ENCODE measurements around the gene KRIT1.

The KRIT1 gene

DNA sequence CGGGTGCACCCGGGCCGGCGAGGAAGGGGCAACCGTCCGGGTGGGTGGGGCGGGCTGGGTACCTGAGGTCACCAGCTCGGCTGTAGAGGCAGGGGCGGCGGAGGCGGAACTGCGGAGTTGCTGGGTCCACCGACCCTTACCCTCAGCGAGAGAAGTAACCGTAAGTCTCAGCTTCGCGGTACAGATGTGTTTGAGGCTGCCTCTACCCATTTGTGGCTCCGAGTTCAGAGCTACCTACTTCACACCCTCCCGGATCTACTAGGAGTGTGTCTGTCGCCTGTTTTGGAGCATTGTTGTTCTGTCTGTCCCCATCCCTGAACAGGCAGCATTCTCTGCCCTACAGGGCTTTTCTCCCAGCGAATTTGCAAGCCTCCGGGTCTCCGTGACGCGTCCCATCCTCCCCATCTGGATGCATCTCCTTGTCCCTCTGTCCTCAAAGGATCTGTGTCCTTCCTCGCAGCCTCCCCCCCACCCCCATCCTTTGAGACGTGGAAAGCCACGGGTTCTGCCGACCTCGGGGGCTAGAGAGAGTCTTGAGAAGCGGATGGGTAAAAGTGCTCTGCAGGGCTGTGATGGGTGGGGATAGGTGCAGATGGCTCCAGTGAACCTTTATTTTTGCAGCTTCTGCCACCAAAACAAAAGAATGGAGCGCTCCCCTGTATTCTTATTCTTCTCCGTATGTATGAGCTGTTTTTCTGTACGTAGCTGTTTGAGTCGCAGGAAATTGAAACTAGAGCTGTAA lies 817 bp upstream of the KRIT1 start:
- DNase-seq (ENCODE audit: low read depth, low spot score), result no peak
- no CpG with 5 or more reads among the region's 35 CpGs for WGBS (ENCODE audit: insufficient coverage, insufficient read length)

DNA sequence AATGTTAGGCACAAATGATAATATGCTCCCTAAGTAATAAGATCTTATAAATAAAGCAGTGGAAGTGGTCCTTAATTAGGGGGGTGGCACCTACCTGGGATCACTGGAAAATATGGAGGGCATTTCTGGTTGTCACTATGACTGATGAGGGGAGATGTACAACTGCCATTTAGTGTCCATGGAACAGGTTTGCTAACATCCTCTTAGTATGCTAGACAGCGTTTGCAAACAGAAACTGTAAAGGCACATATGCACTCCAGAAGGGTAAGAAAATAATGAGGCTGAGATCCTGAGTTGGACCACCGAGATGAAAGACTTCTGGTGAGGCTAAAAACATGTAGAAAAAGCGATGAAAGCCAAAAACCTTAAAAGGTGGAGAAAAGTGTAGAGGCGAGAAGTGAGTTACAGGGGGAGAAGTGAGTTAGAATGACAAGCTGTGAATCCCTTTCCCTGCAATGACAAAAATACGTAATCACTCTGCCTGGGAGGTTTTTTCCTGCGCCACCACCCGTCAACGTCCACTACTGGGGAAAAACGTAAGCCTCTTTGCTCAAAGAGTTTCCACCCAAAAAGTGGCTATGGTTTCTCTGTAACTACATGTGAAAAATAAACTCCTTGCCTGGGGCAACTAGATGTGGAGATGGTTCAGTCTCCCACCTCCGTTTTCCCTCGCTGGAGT lies 767 bp downstream of the KRIT1 start:
- peak overlapping the region; percentile 89 for H3K4me3 ChIP-seq (ENCODE audit: low read length)
- no peak overlapping the region for H3K27ac ChIP-seq (ENCODE audit: low read length)
- no peaks in the 10 kb centered on the region for H3K36me3 ChIP-seq (ENCODE audit: control insufficient read depth, insufficient read depth, low read length)
- no peaks in the 10 kb centered on the region for H3K9me3 ChIP-seq (ENCODE audit: control insufficient read depth, insufficient read depth, low read length)
- DNase-seq (ENCODE audit: low read depth, low spot score), result no peak
- no peaks in the 10 kb centered on the region for H3K4me1 ChIP-seq (ENCODE audit: control insufficient read depth, insufficient read depth, low read length)
- no CpG with 5 or more reads among the region's 11 CpGs for WGBS (ENCODE audit: insufficient coverage, insufficient read length)
- H3K27me3 ChIP-seq (ENCODE audit: control insufficient read depth, insufficient read depth, low read length), result no peaks in the 10 kb centered on the region

More for the DNA sequence above, 817 bp upstream of the KRIT1 start:
- peak overlapping the region; percentile 89 for H3K4me3 ChIP-seq (ENCODE audit: low read length)
- H3K4me1 ChIP-seq (ENCODE audit: control insufficient read depth, insufficient read depth, low read length), result no peaks in the 10 kb centered on the region
- H3K27ac ChIP-seq (ENCODE audit: low read length), result no peak overlapping the region
- no peaks in the 10 kb centered on the region for H3K9me3 ChIP-seq (ENCODE audit: control insufficient read depth, insufficient read depth, low read length)
- no peaks in the 10 kb centered on the region for H3K36me3 ChIP-seq (ENCODE audit: control insufficient read depth, insufficient read depth, low read length)
- H3K27me3 ChIP-seq (ENCODE audit: control insufficient read depth, insufficient read depth, low read length), result no peaks in the 10 kb centered on the region

DNA sequence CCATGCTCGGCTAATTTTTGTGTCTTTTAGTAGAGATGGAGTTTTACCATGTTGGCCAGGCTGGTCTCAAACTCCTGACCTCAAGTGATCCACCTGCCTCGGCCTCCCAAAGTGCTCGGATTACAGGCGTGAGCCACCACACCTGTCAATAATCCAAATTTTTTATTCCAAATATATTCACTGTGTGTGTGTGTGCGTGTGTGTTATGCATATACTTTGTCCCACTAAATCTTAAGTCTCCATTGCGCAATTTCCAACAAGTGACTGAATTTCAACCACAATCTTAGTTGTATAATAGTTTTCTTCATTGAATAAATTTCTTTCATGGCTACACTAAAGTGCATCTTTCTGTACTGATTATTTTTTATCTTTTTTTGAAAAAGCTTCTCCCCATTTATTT lies 2.7 kb downstream of the KRIT1 start:
- no peaks in the 10 kb centered on the region for H3K4me1 ChIP-seq (ENCODE audit: control insufficient read depth, insufficient read depth, low read length)
- H3K4me3 ChIP-seq (ENCODE audit: low read length), result no peak overlapping the region
- no peaks in the 10 kb centered on the region for H3K9me3 ChIP-seq (ENCODE audit: control insufficient read depth, insufficient read depth, low read length)
- no CpG with 5 or more reads among the region's 6 CpGs for WGBS (ENCODE audit: insufficient coverage, insufficient read length)
- no peak for DNase-seq (ENCODE audit: low read depth, low spot score)
- H3K27me3 ChIP-seq (ENCODE audit: control insufficient read depth, insufficient read depth, low read length), result no peaks in the 10 kb centered on the region
- H3K27ac ChIP-seq (ENCODE audit: low read length), result no peak overlapping the region
- H3K36me3 ChIP-seq (ENCODE audit: control insufficient read depth, insufficient read depth, low read length), result no peaks in the 10 kb centered on the region

DNA sequence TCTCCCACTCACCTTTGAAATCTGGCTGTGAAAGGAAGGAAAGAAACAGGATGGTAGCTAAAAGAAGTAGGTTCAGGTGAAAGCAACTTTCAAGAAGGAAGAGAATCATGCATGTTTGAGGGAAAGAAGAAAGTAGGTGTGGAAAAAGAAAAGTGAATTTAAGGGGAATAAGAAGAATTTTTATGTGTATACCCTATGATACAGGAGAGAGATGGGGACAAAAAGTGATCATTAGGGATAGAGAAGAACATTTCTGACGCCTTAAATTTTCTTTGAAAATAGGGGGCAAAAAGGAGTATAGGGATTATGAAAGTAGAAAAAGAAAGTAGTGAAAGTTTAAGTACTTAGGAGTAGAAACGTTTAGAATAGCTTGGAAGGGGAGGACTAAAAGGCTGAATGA lies 15.2 kb downstream of the KRIT1 start:
- H3K27ac ChIP-seq (ENCODE audit: low read length), result no peak overlapping the region
- no peak for DNase-seq (ENCODE audit: low read depth, low spot score)
- no peaks in the 10 kb centered on the region; the same call in 1 of the 2 replicates for H3K36me3 ChIP-seq (ENCODE audit: control insufficient read depth, insufficient read depth, low read length)
- 100% methylated on average over 2 of the region's 2 CpGs for WGBS (ENCODE audit: insufficient coverage, insufficient read length)
- H3K4me3 ChIP-seq (ENCODE audit: low read length), result no peak overlapping the region
- no peaks in the 10 kb centered on the region for H3K9me3 ChIP-seq (ENCODE audit: control insufficient read depth, insufficient read depth, low read length)
- no peaks in the 10 kb centered on the region for H3K27me3 ChIP-seq (ENCODE audit: control insufficient read depth, insufficient read depth, low read length)
- no peaks in the 10 kb centered on the region for H3K4me1 ChIP-seq (ENCODE audit: control insufficient read depth, insufficient read depth, low read length)

DNA sequence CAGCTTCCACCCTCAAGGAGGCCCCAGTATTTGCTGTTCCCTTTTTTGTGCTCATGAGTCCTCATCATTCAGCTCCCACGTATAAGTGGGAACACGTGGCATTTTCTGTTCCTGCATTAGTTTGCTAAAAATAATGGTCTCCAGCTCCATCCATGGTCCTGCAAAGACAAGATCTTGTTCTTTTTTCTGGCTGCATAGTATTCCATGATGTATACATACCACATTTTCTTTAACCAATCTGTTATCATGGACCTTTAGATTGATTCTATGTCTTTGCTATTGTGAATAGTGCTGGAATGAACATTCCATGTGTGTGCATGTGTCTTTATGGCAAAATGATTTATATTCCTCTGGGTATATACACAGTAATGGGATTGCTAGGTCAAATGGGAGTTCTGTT lies 17.0 kb downstream of the KRIT1 start:
- no peaks in the 10 kb centered on the region; the same call in 1 of the 2 replicates for H3K36me3 ChIP-seq (ENCODE audit: control insufficient read depth, insufficient read depth, low read length)
- H3K4me3 ChIP-seq (ENCODE audit: low read length), result no peak overlapping the region
- no CpG with 5 or more reads among the region's 2 CpGs for WGBS (ENCODE audit: insufficient coverage, insufficient read length)
- no peak overlapping the region for H3K27ac ChIP-seq (ENCODE audit: low read length)
- no peaks in the 10 kb centered on the region for H3K27me3 ChIP-seq (ENCODE audit: control insufficient read depth, insufficient read depth, low read length)
- no peaks in the 10 kb centered on the region for H3K9me3 ChIP-seq (ENCODE audit: control insufficient read depth, insufficient read depth, low read length)
- no peak for DNase-seq (ENCODE audit: low read depth, low spot score)
- H3K4me1 ChIP-seq (ENCODE audit: control insufficient read depth, insufficient read depth, low read length), result no peaks in the 10 kb centered on the region

DNA sequence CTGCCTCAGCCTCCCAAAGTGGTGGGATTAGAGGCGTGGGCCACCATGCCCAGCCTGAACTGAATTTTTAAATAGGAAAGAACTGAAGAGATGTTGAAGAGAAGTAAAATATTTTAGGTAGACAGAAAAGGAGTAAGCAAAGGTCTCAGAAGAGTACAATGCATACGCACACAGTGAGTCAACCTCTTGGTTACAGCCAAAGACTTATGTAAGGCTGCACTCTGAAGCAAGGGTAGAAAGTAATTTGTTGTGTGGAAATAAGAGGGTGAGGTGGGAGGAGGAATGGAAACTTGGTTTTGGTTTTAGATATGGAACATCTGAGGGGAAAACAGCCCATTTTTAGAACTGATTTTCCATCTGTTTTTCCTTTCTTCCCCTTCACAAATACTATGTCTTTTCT lies 17.6 kb downstream of the KRIT1 start:
- H3K4me1 ChIP-seq (ENCODE audit: control insufficient read depth, insufficient read depth, low read length), result no peaks in the 10 kb centered on the region
- no CpG with 5 or more reads among the region's 2 CpGs for WGBS (ENCODE audit: insufficient coverage, insufficient read length)
- no peaks in the 10 kb centered on the region for H3K27me3 ChIP-seq (ENCODE audit: control insufficient read depth, insufficient read depth, low read length)
- no peak overlapping the region for H3K4me3 ChIP-seq (ENCODE audit: low read length)
- H3K27ac ChIP-seq (ENCODE audit: low read length), result no peak overlapping the region
- H3K9me3 ChIP-seq (ENCODE audit: control insufficient read depth, insufficient read depth, low read length), result no peaks in the 10 kb centered on the region
- no peak for DNase-seq (ENCODE audit: low read depth, low spot score)
- no peaks in the 10 kb centered on the region; the same call in 1 of the 2 replicates for H3K36me3 ChIP-seq (ENCODE audit: control insufficient read depth, insufficient read depth, low read length)

DNA sequence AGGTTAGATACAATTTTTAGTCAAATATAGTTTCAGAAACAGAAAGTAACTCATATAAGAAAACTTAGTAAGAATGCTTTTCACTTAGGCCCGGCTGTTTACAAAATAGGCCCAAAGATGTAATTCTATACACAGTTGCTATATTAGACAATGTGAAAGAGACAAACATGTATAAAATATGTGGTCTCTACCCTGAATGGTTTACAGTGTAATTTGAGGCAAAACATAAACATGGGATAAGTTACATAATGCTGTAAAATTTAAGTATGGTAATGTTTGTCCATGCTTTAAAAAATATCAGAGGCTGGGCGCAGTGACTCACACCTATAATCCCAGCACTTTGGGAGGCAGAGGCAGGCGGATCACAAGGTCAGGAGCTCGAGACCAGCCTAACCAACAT lies 18.7 kb downstream of the KRIT1 start:
- Histone ChIP-seq H3K27ac (ENCODE audit: low read length) (no peak overlapping the region), H3K36me3 (ENCODE audit: control insufficient read depth, insufficient read depth, low read length) (no peaks in the 10 kb centered on the region; the same call in 1 of the 2 replicates), H3K27me3 (ENCODE audit: control insufficient read depth, insufficient read depth, low read length) (no peaks in the 10 kb centered on the region), H3K9me3 (ENCODE audit: control insufficient read depth, insufficient read depth, low read length) (no peaks in the 10 kb centered on the region), H3K4me3 (ENCODE audit: low read length) (no peak overlapping the region), H3K4me1 (ENCODE audit: control insufficient read depth, insufficient read depth, low read length) (no peaks in the 10 kb centered on the region)
- WGBS (ENCODE audit: insufficient coverage, insufficient read length), result no CpG with 5 or more reads among the region's 4 CpGs
- DNase-seq (ENCODE audit: low read depth, low spot score), result no peak

DNA sequence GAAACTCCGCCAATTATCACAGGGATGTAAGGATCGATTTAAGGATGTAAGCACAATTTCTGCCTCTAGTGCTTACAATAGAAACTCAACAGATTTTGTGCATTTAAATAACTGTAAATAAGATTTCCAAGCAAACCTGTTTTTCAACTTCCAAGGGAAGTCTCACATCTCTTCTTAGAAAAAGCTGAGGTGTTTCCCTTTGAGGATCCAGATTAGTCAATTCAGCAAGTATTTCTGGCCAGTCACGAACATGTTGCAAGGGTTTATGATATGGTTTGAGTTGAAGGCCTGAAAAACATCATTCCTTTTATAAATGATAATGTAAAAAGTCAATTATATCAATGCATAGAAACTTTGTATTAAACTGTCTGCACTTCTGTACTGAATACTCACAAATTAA lies 23.9 kb downstream of the KRIT1 start:
- no peaks in the 10 kb centered on the region for H3K27me3 ChIP-seq (ENCODE audit: control insufficient read depth, insufficient read depth, low read length)

DNA sequence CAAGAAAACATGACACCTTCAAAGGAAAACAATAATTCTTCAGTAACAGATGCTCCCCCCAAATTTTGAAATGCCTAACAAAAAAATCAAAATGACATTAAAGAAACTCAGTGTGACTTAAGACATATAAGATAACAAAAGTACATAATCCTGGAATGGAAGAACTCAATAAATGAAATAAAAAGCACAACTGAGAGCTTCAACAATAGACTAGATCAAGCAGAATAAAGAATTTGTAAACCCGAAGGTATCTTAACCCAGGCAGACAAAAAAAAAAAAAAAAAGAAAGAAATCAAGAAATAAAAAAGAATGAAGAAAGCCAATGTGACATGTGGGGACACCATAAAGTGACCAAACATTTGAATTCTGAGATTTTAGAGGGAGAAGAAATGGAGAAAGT lies 39.0 kb downstream of the KRIT1 start:
- Histone ChIP-seq H3K27me3 (ENCODE audit: control insufficient read depth, insufficient read depth, low read length) (no peaks in the 10 kb centered on the region), H3K4me1 (ENCODE audit: control insufficient read depth, insufficient read depth, low read length) (no peaks in the 10 kb centered on the region), H3K9me3 (ENCODE audit: control insufficient read depth, insufficient read depth, low read length) (no peaks in the 10 kb centered on the region), H3K36me3 (ENCODE audit: control insufficient read depth, insufficient read depth, low read length) (no peaks in the 10 kb centered on the region), H3K27ac (ENCODE audit: low read length) (no peak overlapping the region), H3K4me3 (ENCODE audit: low read length) (no peak overlapping the region)
- WGBS (ENCODE audit: insufficient coverage, insufficient read length), result no CpG with 5 or more reads among the region's 1 CpG
- no peak for DNase-seq (ENCODE audit: low read depth, low spot score)

More for the DNA sequence above, 23.9 kb downstream of the KRIT1 start:
- Histone ChIP-seq H3K9me3 (ENCODE audit: control insufficient read depth, insufficient read depth, low read length) (no peaks in the 10 kb centered on the region), H3K36me3 (ENCODE audit: control insufficient read depth, insufficient read depth, low read length) (peaks cover 4% of the 10 kb centered on the region; the same call in 1 of the 2 replicates), H3K4me1 (ENCODE audit: control insufficient read depth, insufficient read depth, low read length) (no peaks in the 10 kb centered on the region), H3K27ac (ENCODE audit: low read length) (no peak overlapping the region), H3K4me3 (ENCODE audit: low read length) (no peak overlapping the region)
- no CpG with 5 or more reads among the region's 3 CpGs for WGBS (ENCODE audit: insufficient coverage, insufficient read length)
- DNase-seq (ENCODE audit: low read depth, low spot score), result no peak

DNA sequence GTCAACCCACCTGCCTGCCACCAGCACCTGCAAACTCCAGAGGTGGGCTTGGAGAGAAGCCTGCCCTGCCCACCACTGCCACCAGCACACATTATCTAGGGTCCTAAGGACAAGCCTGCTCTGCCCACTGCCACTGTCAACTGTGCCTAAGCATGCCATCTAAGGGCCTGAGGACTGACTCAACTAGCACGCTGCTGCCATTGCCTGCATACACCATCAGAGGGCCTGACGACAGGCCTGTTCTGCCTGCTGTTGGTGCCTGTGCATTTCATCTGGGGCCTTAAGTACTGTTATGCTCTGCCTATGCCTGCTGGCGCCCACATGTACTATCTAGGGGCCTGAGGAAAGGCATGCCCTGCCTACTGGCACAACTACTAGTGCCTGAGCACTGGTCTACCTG lies 39.7 kb downstream of the KRIT1 start:
- Histone ChIP-seq H3K9me3 (ENCODE audit: control insufficient read depth, insufficient read depth, low read length) (no peaks in the 10 kb centered on the region), H3K4me3 (ENCODE audit: low read length) (no peak overlapping the region), H3K36me3 (ENCODE audit: control insufficient read depth, insufficient read depth, low read length) (no peaks in the 10 kb centered on the region), H3K27ac (ENCODE audit: low read length) (no peak overlapping the region), H3K4me1 (ENCODE audit: control insufficient read depth, insufficient read depth, low read length) (no peaks in the 10 kb centered on the region), H3K27me3 (ENCODE audit: control insufficient read depth, insufficient read depth, low read length) (no peaks in the 10 kb centered on the region)
- WGBS (ENCODE audit: insufficient coverage, insufficient read length), result no CpG with 5 or more reads among the region's 3 CpGs
- no peak for DNase-seq (ENCODE audit: low read depth, low spot score)

Measured in iPS DF 6.9 (cell line).